Right ventricle myocardium superior (tissue), 1 donor: Measurements from ENCODE around the gene PDK1. TPM values are rescaled to one million over a fixed set of nuclear protein-coding genes. Genes with fewer than 3 reads are reported as not detected.
"Not testable (repeated sequence)": the region's sequence is repeated elsewhere in the genome, so short reads cannot be mapped to it uniquely, and the experiment has no call there.

ENCODE experiments used
- ATAC-seq: fragments of 200-7000 bp; cut with Tn5 transposase; one replicate; pipeline ENCODE4 v1.9.1; 2020; ENCODE audit warnings: mild to moderate bottlenecking; ENCODE audit not compliant: poor library complexity
- DNase-seq: peaks from one replicate; pipeline ENCODE4 v3.0.0-alpha.2; 2020
- intact Hi-C: fragments of 100-400 bp; cut with DNase I; formaldehyde crosslinking; loops from one replicate; pipeline ENCODE4 v1.11.2; 2022
- total RNA-seq: library from RNA; stranded (reverse); fragmentation: NEBNext Ultra II Directional; extraction: Animal tissue kit (Norgen Biotek cat#: 25700); gene quantifications from one replicate; pipeline ENCODE4 v1.2.1, GENCODE V29; 2021
- donor health status: DM: no; HTN: yes; CAD: no; lungs with severe emphysema.

Gene PDK1
- total RNA-seq, 1 donor from 2014 or later = 38.3 TPM

DNA sequence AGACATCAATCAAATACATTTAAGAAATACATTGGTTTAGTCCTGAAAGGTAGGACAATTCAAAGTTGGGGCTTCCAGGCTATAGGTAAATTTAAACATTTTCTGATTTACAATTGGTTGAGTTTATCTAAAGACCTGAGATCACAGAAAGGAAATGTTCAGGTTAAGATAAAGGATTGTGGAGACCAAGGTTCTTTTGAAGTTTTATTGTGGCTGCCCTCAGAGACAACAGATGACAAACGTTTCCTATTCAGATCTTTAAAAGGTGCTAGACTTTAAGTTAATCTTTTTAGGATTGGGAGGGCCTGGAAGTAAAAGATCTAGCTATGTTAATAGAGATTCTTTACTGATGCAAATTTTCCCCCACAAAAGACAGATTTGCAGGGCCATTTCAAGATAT lies 6.1 kb upstream of the PDK1 start:
- not testable (repeated sequence) for DNase-seq

DNA sequence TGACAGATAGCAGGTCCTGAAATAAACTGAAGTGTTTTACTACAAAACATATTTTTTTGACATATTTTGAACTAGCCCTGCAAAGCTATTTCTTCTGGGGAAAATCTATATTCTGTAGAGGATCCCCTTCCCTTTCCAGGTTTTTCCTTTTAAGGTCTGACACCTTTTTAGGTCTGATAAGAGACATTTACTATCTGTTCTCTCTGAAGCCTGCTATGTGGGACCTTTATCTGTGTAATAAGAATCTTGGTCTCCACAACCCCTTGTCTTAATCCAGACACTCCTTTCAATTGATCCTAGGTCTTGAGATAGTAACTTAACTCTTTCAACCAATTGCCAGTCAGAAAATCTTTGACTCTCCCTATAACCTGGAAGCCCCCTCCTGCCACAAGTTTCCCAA lies 5.5 kb upstream of the PDK1 start:
- intact Hi-C loops = no loop called here
- ATAC-seq (no peak), DNase-seq (no peak)

More for the DNA sequence above, 6.1 kb upstream of the PDK1 start:
- ATAC-seq, intact Hi-C loops: not testable (repeated sequence)

DNA sequence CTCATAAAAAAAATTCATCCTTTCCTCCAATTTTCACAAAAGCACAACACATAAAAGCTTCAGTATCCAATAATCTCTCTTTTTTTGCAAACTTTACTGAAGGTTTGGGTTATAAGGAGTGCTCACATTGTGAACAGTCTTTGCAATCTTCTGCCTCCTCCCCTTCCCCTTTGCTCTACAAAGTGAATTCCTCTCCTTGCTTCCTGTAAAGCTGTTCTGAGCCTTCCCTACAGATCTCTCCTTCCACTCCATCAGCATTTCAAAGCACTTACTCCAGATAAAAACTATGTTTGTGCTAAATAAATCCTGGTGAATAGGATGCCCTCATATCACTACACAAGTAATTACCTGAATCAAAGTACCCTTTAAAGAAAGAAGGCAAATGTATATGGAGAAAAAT lies 4.6 kb upstream of the PDK1 start:
- DNase-seq = no peak
- intact Hi-C loops = no loop called here
- no peak for ATAC-seq

DNA sequence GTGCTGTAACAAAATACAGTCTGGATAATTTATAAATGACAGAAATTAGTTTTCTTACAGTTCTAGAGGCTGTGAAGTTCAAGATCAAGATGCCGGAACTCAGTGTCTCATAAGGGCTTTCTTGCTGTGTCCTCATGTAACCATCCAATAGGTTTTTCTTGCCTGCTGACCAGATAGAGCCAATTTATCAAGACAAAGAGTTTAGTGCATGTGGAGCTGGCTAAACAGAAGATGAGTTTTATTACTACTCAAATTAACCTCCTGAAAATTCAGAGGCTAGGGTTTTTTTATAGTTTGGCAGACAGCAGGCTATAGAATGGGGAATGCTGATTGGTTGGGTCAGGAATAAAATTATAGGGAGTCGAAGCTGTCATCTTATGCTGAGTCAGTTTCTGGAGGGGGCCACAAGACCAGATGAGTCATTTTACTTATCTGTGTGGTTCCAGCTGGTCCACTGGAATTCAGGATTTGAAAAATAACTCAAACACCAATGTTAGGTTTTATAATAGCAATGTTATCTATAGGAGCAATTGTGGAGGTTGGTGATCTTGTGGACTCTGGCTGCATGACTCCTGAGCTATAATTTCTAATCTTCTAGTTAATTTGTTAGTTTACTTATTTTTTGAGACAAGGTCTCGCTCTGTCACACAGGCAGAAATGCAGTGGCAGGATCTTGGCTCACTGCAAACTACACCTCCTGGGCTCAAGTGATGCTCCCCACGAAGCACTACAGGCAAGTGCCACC lies 3.2 kb upstream of the PDK1 start:
- intact Hi-C loops = no loop called here
- ATAC-seq (no peak), DNase-seq (no peak)

DNA sequence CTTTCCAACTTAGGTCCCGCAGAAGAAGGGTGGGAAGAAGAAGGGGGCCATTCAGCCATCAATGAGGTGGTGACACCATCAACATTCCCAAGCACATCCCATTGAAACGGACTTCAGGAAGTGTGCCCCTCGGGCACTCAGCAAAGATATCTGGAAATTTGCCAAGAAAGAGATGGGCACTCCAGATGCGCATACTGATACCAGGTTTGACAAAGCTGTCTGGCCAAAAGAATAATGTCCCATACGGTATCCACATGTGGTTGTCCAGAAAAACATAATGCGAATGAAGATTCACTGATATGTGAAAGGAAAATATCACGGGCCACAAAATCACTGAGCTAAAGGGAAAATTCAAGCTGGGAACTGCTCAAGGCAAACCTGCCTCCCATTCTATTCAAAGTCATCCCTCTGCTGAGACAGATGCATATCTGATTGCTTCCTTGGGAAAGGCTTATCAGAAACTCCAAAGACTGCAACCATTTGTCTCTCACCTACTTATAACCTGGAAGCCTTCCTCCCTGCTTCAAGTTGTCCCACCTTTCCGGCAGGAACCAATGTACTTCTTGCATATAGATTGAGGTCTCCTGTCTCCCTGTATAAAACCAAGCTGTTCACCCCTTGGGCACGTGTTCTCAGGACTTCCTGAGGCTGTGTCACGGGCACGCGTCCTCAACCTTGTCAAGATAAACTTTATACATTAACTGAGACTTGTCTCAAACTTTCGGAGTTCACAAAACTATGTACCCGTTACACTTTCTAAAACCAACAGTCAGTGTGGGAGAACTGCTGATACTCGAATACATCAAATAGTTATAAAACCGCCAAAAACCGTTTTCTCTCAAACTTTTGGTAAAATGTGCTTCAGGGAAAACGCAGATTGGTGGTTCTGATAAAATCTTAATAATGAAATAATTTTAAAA lies 1.3 kb upstream of the PDK1 start:
- DNase-seq = no peak
- intact Hi-C loops = no loop called here
- ATAC-seq = no peak

DNA sequence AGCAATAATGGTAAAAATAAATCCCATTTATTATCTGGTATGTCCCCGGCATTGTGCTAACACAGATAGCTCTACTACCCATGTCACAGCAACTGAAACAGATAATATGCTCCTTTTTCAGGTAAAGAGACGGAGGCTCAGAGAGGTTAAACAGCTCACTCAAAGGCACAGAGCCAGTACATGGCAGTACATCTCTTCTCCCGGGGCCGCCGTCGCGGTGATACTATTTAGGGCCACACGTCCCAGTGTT lies 693 bp upstream of the PDK1 start:
- intact Hi-C loops = no loop called here
- DNase-seq (no peak), ATAC-seq (no peak)

DNA sequence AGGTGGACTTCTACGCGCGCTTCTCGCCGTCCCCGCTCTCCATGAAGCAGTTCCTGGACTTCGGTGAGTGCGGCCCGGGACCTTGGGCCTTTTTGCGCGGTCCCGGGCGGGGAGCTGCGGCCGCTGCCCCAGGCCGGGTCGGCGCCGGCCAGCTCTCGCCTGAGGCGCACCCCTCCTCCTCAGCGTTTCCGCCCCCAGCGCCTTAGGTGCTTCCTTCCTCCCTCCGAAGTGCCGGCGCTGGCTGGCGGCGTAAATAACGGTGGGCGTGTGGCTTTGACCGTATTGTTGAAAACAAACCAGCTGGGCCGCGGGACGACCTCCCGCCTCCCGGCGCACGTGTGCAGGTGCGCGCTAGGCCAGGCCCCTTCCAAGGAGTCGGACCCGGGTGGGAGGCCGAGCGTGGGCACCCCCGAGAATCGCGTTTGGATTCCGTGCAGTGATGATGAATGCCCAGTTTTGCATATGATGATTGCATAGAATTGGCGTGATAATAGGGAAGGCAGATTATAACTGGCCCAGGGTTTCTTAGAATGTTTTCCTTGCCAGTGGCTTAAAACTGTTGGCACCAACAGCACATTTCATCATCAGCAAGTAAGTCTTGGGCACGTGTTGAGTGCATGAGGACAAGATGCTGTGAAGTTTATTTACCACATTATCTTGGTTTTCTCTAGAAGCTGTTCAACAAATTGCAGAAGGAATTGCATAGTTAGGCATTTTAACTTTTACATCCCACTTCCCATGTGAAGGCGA lies 569 bp downstream of the PDK1 start:
- intact Hi-C loops = no loop called here
- ATAC-seq = peak; percentile 52
- peak; percentile 74 for DNase-seq

DNA sequence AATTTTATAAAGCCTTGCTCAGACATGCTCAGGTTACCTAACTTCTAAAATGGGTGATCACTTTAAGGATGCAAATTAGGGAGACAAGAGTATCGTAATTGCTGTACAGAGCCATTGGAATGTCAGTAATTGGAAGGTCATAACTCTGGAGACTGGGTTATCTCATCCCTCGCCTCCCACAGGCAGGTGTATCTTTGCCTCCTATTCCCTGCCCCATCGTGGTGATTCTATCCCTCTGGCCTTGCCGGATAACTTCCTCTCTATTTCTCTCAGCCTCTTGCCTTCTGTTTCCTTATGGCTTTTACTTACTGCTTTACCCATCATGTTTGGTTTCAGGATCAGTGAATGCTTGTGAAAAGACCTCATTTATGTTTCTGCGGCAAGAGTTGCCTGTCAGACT lies 2.5 kb downstream of the PDK1 start:
- ATAC-seq (no peak), DNase-seq (no peak)
- intact Hi-C loops = no loop called here

DNA sequence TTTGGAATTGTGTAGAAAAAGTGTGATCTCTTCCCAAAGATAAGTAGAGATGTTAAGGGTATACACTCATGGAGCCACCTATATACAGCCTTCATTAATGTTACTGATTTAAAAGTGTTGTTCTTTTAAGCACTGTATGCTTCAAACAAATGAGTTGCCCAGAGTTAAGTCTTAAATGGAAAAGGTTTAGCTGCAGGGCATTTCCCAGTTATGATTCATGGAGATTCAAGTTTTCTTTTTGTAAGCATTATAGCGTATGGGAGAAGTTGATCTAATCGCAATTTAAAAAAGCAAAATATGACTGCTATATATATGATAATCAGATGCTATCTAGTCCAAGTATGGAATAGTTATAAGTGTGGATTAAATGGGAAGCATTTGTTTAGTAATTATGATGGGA lies 4.8 kb downstream of the PDK1 start:
- intact Hi-C loops = no loop called here
- DNase-seq (no peak), ATAC-seq (no peak)

DNA sequence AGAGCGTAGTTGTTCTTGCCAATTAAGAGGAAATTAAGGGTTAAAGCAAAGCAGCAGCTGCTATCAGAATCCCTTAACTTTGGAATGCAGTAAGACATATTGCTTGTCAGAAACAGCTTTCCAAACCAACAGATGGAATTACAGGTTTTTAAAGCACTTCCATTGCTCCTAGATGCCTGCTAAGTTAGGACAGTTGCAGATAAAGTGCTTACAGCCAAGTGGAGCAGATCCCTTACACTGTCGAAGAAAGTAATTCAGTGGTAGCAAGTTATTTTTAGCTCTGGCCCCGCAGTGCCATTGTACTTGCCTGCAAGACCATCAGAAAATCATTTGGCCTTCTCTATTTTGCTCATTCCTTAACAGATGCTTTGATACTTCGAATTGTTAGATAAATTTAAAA lies 5.4 kb downstream of the PDK1 start:
- peak; percentile 48 for ATAC-seq
- intact Hi-C loops = no loop called here
- no peak for DNase-seq

DNA sequence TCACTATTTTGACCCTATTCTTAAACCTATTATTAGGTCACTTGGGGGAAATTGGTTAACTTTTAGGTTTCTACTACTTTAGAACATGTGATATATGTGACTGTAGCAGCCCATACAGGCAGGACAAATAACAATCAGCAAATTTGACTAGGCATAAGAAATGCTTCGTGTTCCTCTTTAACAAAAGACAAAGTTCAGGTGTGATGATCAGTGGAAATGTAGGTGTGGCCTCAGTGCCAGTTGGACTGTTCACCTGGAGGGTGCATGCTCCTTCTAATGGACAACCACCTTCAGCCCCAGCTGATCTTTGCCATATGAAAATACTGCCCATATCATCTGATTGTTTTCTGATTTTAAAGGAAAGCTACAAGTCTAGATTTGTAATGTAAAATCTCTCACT lies 6.4 kb downstream of the PDK1 start:
- ATAC-seq = no peak
- intact Hi-C loops = no loop called here
- no peak for DNase-seq

DNA sequence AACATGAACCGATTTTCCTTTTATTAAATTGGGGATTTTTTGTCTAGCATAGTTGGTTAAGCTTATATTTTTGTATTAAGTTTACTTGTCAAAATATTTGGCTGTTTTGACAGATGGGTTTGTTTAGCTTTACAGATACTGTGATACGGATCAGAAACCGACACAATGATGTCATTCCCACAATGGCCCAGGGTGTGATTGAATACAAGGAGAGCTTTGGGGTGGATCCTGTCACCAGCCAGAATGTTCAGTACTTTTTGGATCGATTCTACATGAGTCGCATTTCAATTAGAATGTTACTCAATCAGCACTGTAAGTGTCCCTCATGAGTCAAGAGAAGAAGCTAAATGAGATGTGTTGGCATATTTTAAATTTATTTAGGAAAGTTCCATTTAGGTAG lies 8.5 kb downstream of the PDK1 start:
- intact Hi-C loops = no loop called here
- DNase-seq (no peak), ATAC-seq (no peak)

DNA sequence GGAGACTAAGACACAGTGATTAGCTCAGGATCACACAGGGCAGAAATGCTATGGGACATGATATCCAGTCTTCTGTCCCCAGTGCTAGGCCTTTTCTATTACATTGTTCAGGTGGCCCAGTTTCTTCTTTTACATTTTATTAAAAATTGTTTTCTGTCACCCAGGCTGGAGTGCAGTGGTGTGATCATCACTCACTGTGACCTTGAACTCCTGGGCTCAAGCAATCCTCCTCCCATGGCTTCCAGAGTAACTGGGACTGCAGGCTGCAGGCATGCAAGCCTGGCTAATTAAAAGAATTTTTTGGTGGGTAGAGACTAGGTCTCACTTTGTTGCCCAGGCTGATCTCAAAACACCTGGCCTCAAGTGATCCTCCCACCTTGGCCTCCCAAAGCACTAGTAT lies 15.4 kb downstream of the PDK1 start:
- ATAC-seq (no peak), DNase-seq (no peak)
- intact Hi-C loops = no loop called here

DNA sequence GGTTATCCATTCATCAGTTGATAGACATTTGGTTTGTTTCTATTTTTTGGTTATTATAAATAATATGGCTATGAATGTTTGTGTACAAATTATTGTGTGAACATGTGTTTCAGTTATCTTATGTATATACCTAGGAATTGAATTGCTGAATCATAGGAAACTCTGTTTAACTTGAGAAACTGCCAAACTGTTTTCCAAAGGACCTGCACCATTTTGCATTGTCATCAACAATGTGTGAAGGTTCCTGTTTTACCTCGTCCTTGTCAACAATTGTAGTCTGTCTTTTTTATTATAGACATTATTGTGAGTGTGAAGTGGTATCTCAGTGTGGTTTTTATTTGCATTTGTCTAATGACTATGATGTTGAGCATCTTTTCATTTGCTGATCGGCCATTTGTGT lies 17.1 kb downstream of the PDK1 start:
- intact Hi-C loops = no loop called here
- ATAC-seq (no peak), DNase-seq (no peak)

DNA sequence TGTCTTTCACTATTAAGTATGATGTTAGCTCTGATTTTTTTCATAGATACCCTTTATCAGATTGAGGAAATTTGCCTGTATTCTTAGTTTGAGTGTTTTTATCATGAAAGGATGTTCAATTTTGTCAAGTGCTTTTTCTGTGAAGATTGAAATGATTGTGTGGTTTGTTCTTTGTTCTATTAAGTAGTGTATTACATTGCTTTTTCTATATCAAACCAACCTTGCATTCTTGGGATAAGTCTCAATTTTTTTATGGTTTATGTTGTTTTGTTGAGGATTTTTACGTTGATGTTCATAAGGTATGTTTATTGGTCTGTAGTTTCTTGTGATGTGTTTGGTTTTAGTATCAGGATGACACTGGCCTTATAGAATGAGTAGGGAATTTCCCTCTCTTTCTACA lies 19.1 kb downstream of the PDK1 start:
- DNase-seq (no peak), ATAC-seq (no peak)
- intact Hi-C loops = no loop called here

DNA sequence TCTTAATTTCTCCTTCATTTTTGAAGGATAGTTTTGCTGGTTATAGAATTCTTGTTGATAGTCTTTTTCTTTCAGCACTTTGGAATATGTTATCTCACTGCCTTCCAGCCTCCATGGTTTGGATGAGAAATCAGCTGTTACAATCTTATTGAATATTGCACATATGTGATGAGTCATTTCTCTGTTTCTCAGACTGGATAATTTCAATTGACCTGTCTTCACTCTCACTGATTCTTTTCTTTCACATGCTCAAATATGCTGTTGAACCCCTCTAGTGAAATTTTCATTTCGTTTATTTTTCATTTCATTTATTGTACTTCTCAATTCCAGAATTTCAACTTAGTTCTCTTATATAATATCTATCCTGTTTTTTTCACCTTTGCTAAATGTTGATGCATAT lies 22.2 kb downstream of the PDK1 start:
- intact Hi-C loops = no loop called here
- no peak for DNase-seq
- ATAC-seq = no peak

DNA sequence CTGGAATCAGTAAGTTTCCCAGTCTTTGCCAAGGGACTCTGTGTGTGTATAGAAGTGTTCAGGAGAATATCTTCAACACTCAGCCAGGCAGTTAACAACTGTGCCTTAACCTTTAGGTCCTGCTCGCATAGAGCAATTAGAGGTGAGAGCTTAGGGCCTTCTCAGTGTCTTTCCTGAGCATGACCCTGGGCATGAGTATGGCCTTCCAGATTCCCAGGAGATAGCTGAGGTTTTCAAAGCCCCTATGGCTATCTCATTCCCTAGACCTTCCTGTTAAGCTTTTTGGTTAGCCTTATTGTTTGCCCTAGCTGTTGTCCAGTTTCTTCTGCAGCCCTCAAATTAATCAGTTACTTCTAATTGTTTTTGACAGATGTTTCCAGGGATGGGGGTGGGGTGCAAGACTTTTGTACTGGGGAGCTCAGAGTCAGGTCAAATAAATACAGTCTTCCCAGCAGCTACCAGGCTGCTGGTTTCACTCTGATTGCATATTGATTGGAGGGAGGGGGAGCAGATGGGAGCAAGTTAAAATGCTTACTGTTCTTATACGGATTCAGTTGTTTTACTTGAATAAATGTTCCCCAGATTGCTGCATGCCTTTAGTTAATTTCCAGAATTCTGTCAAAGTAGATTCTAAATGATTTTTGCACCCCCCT lies 23.1 kb downstream of the PDK1 start:
- ATAC-seq = no peak
- intact Hi-C loops = no loop called here
- no peak for DNase-seq

DNA sequence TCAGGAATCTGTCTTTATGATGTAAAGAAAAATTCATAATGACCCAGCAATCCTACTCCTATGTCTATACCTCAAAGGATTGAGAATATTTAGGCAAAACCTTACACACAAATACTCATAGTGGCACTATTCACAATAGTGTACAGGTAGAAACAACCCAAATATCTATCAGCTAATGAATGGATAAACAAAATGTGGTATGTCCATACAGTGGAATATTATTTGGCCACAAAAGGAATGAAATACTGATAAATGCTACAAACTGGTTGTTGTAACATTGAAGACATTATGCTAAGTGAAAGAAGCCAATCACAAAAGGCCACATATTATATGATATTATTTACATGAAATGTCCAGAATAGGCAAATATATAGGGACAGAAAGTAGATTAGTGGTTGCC lies 24.7 kb downstream of the PDK1 start:
- ATAC-seq = no peak
- intact Hi-C loops = no loop called here
- no peak for DNase-seq

DNA sequence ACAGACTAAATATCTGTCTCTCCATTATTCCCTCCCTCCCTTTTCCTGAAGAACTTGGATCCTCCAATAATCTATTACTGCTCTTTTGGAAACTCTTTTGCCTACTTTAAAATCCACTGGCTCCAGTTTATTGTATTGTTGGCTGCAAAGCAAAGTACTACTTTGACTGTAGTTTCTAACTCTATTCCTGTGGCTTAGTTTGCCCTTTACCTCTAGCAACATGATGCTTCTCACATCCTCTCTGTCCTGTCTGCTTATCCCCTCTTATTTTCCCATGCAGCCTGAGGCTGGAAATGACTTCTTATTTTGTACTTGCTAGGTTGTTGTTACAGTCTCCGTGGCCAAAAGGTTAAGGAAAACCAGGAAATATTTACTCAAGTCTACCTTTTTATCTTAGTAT lies 26.8 kb downstream of the PDK1 start:
- ATAC-seq (no peak), DNase-seq (no peak)
- intact Hi-C loops = no loop called here
